ENCODE data around the gene SERPINE3. TPM values are rescaled to one million over a fixed set of nuclear protein-coding genes. Genes with fewer than 3 reads are reported as not detected.

The SERPINE3 gene
- total RNA-seq, 1 experiment from 2014 or later = not detected

DNA sequence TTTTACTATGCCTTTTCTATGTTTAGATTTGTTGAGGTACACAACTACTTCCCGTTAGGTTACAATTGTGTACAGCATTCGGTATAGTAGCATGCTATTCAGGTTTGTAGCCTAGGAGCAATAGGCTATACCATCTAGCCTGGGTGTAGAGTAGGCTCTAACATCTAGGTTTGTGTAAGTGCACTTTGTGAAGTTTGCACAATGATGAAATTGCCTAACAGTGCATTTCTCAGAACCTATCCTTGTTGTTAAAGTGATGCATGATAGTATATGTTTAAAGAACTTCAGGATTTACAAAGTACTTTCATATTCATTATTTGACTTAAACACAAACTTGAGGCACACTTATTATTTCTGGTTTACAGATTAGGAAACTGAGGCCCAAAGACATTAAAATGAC lies 11.5 kb upstream of the SERPINE3 start:
- no peak for TF ChIP-seq EZH2 (IDR thresholded peaks at IDR 0.05; ENCODE audit: low read depth)
- no peak for TF ChIP-seq CTCF (conservative IDR thresholded peaks at IDR 0.05)
- Histone ChIP-seq H3F3A (ENCODE audit: insufficient read depth, low read depth) (no peaks in the 10 kb centered on the region), H4K20me1 (ENCODE audit: insufficient read depth) (no peaks in the 10 kb centered on the region), H3K4me1 (replicated peaks; ENCODE audit: insufficient read depth) (no peaks in the 10 kb centered on the region), H3K9me2 (ENCODE audit: insufficient read depth) (no peaks in the 10 kb centered on the region; the same call in 1 of the 2 replicates), H3K36me3 (ENCODE audit: low read depth) (no peaks in the 10 kb centered on the region), H3K4me2 (no peak overlapping the region), H2AFZ (no peak overlapping the region), H3K27ac (no peak overlapping the region), H3K79me2 (ENCODE audit: low read depth) (no peaks in the 10 kb centered on the region), H3K4me3 (no peak overlapping the region), H3K27me3 (ENCODE audit: insufficient read depth, low read depth) (peaks cover 3% of the 10 kb centered on the region), H3K9me3 (ENCODE audit: insufficient read depth, low read depth) (no peaks in the 10 kb centered on the region)
- intact Hi-C loops (cut with micrococcal nuclease; ENCODE audit: unreplicated experiment) = no loop called here
- no TSS peak for BruUV-seq (replicated peaks)
- POLR2A ChIA-PET (ENCODE audit: unreplicated experiment) = no interaction called here
- no peak for DNase-seq
- CTCF ChIA-PET = no interaction called here

- CTCF ChIA-PET = no interaction called here
- no TSS peak for BruUV-seq (replicated peaks)
These were observed 11.0 kb upstream of the SERPINE3 start for GRCh38 chr13:51328488-51328887.

DNA sequence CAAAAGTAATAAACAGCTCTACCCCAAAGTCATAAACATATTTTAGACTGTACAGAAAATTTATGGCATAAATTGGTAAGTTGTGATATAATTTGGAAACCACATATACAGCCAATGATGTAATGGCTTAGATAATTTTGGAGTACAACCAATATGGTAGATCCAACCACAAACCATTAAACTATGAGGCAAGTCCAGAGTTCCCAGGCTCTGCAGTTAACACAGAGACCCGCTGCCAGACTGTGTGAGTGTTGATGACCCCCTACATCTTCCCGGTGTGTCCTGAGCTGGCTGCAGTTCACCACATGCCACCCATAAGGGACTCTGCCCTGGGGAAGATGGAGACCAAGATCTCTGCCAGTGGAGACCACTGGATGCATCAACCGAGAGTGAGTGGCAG lies 9.9 kb upstream of the SERPINE3 start:
- DNase-seq = no peak
- CTCF ChIA-PET = interaction anchor here (0.5 kb wide), 1 partner anchor 98 kb away, joined by 6 read pairs; no protein-coding TSS in a partner anchor
- TF ChIP-seq EZH2 (IDR thresholded peaks at IDR 0.05; ENCODE audit: low read depth) (no peak), CTCF (conservative IDR thresholded peaks at IDR 0.05) (no peak)
- no peak overlapping the region for H3K4me3 ChIP-seq
- POLR2A ChIA-PET (ENCODE audit: unreplicated experiment) = no interaction called here
- H3K79me2 ChIP-seq (ENCODE audit: low read depth) = no peaks in the 10 kb centered on the region
- H3K9me2 ChIP-seq (ENCODE audit: insufficient read depth) = no peaks in the 10 kb centered on the region; the same call in 1 of the 2 replicates
- no peaks in the 10 kb centered on the region for H3K9me3 ChIP-seq (ENCODE audit: insufficient read depth, low read depth)
- H3K27me3 ChIP-seq (ENCODE audit: insufficient read depth, low read depth) = peaks cover 3% of the 10 kb centered on the region
- H3K27ac ChIP-seq = no peak overlapping the region
- no peak overlapping the region for H2AFZ ChIP-seq
- no peaks in the 10 kb centered on the region for H3K4me1 ChIP-seq (replicated peaks; ENCODE audit: insufficient read depth)
- H3F3A ChIP-seq (ENCODE audit: insufficient read depth, low read depth) = no peaks in the 10 kb centered on the region
- BruUV-seq (replicated peaks) = no TSS peak
- H3K4me2 ChIP-seq = no peak overlapping the region
- no peaks in the 10 kb centered on the region for H4K20me1 ChIP-seq (ENCODE audit: insufficient read depth)
- intact Hi-C loops (cut with micrococcal nuclease; ENCODE audit: unreplicated experiment) = no loop called here
- no peaks in the 10 kb centered on the region for H3K36me3 ChIP-seq (ENCODE audit: low read depth)

More at GRCh38 chr13:51328488-51328887, 11.0 kb upstream of the SERPINE3 start:
- no peaks in the 10 kb centered on the region for H3K9me3 ChIP-seq (ENCODE audit: insufficient read depth, low read depth)
- H3K4me3 ChIP-seq = no peak overlapping the region
- no peak for TF ChIP-seq EZH2 (IDR thresholded peaks at IDR 0.05; ENCODE audit: low read depth)
- no peak for TF ChIP-seq CTCF (conservative IDR thresholded peaks at IDR 0.05)
- H3K79me2 ChIP-seq (ENCODE audit: low read depth) = no peaks in the 10 kb centered on the region
- POLR2A ChIA-PET (ENCODE audit: unreplicated experiment) = no interaction called here
- no peak for DNase-seq
- H3K27ac ChIP-seq = no peak overlapping the region
- no peak overlapping the region for H2AFZ ChIP-seq
- H3F3A ChIP-seq (ENCODE audit: insufficient read depth, low read depth) = no peaks in the 10 kb centered on the region
- H3K4me2 ChIP-seq = no peak overlapping the region
- H3K27me3 ChIP-seq (ENCODE audit: insufficient read depth, low read depth) = peaks cover 3% of the 10 kb centered on the region
- H3K9me2 ChIP-seq (ENCODE audit: insufficient read depth) = no peaks in the 10 kb centered on the region; the same call in 1 of the 2 replicates
- H4K20me1 ChIP-seq (ENCODE audit: insufficient read depth) = no peaks in the 10 kb centered on the region
- intact Hi-C loops (cut with micrococcal nuclease; ENCODE audit: unreplicated experiment) = no loop called here
- no peaks in the 10 kb centered on the region for H3K36me3 ChIP-seq (ENCODE audit: low read depth)
- no peaks in the 10 kb centered on the region for H3K4me1 ChIP-seq (replicated peaks; ENCODE audit: insufficient read depth)

All from PC-9 (cell line).